GM12891 (cell line): ENCODE results near the gene ABAT.

ENCODE experiments used
- PAX5 ChIP-seq: IDR thresholded peaks from 2 replicates; pipeline ENCODE4 v1.6.1; 2011; ENCODE audit warnings: low read length, moderate library complexity, mild to moderate bottlenecking; ENCODE audit not compliant: insufficient read depth, severe bottlenecking
- POLR2A ChIP-seq: IDR thresholded peaks from 2 replicates; pipeline ENCODE4 v1.6.1; 2011; ENCODE audit warnings: low read depth, low read length, control low read depth
- POLR2AphosphoS5 ChIP-seq: IDR thresholded peaks from 2 replicates; pipeline ENCODE4 v1.6.1; 2011; ENCODE audit warnings: low read depth, low read length, control low read depth
- POU2F2 ChIP-seq: IDR thresholded peaks from 2 replicates; pipeline ENCODE4 v1.6.1; 2011; ENCODE audit warnings: low read depth, mild to moderate bottlenecking, control low read depth, low read length, moderate library complexity
- SPI1 ChIP-seq: IDR thresholded peaks from 2 replicates; pipeline ENCODE4 v1.6.1; 2011; ENCODE audit warnings: low read depth, low read length, control low read depth
- TAF1 ChIP-seq: IDR thresholded peaks from 2 replicates; pipeline ENCODE4 v1.6.1; 2011; ENCODE audit warnings: low read depth, low read length, control low read depth

- TF ChIP-seq TAF1: no peak
- TF ChIP-seq SPI1: no peak
- no peak for TF ChIP-seq POLR2A
- TF ChIP-seq POU2F2: no peak
- TF ChIP-seq POLR2AphosphoS5: no peak
- no peak for TF ChIP-seq PAX5
Observed at GRCh38 chr16:8642146-8642545, 32.3 kb upstream of the ABAT start.
